ENCODE measurements around the gene MASP1.
"Not testable (repeated sequence)": the region's sequence is repeated elsewhere in the genome, so short reads cannot be mapped to it uniquely, and the experiment has no call there.

The MASP1 gene

DNA sequence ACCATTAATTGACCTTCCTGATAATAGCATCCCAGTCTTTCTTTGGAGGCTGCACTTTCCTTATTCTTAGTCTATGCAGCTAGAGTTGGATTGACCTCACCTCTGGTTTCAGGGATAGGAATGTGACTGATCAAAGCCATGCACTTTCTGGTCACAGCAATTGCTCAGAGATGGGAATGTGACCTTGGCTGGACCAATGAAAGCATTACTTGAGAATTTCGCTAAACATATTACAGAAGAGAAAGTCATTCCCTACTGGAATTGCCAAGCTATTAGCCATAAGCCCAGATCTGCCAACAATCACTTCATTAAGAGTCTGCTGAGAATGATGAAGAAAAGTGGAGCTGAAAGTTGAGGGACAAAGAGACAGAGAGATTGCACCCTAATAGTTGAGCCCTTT lies 61.5 kb downstream of the MASP1 start:
- in situ Hi-C loops (cut with MboI; ENCODE audit: low sequenced_read_pairs) = no loop called here

DNA sequence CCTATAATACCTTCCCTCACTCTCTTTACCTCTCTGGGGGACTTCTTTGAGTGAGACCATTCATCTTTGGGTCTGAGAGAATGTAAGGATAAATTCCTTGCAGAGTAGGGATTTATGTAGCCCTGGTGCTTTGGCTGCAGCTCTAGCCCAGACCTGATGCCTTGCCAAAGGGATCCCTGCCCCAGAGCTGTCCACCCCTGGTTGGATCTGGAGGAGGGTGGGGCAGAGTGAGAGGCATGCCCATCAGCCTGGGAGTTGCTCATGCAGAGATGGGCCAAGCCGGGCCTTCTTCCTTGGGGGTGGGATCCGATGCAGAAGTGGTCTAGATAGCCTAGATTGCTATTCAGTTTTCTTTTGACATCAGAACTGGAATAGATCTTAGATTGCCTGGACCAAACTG lies 62.8 kb downstream of the MASP1 start:
- in situ Hi-C loops (cut with MboI; ENCODE audit: low sequenced_read_pairs) = no loop called here

DNA sequence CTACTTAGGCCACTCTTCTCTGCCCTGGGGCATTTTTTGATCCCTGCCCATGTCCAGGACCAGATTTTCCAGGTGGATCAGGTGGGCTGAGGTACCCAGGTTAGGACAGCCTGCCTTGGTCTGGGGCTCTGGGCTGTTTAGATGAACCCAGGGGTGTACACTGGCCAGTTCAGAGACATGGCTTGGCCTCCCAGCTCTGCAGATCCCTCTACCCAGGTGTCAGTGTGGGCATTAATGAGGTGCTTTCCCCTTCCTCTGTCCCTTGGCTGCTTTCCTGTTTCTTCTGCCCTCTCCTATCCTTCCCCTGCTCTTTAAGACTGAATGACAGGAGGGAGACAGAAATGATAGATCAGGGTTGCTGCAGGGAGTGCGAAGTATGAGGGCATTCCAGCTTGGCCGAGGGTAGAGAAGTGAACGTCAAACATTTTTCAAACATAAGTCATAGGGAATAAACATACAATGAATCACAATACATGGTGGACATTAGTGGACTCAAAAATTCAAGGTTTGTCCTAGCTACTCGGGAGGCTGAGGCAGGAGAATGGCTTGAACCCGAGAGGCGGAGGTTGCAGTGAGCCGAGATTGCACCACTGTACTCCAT lies 63.8 kb downstream of the MASP1 start:
- in situ Hi-C loops (cut with MboI; ENCODE audit: low sequenced_read_pairs) = no loop called here

DNA sequence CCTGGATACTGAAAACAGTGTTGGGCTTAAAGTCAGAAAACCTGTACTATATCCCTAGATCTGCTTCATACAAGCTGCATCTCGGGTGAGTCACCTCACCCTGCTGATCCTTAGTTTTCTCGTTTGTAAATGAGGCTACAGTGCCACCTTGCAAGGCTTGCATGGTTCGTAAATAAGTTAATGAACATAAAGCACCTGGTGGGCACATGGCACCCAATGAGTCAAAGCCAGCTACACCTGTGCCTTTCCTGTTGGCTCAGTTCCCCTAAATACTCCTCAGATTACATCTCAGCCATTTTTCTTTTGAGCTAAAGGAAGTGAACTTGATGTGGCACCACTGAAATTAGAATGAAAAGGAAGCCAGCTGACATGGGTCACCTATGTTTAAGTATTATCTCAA lies 67.7 kb downstream of the MASP1 start:
- in situ Hi-C loops (cut with MboI; ENCODE audit: low sequenced_read_pairs) = no loop called here

DNA sequence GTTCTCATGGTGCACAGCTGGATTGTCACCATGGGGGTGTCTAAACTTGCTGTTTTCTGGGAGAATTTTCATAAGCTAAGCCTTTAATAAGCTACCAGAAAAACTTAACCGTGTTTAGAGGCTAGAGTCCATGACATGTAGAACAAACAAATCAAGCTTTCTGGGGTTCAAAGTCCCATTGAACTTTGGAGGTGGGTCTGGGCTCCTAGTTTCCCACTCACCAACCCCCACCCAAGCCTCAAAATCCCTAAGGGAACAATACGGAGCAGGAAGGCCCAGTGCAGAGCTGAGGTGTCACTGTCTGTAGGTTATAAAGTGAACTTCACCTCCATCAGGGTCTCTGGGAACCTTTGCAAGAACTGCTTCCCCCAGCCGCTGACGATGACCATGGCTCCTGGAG lies 68.7 kb downstream of the MASP1 start:
- in situ Hi-C loops (cut with MboI; ENCODE audit: low sequenced_read_pairs) = no loop called here

DNA sequence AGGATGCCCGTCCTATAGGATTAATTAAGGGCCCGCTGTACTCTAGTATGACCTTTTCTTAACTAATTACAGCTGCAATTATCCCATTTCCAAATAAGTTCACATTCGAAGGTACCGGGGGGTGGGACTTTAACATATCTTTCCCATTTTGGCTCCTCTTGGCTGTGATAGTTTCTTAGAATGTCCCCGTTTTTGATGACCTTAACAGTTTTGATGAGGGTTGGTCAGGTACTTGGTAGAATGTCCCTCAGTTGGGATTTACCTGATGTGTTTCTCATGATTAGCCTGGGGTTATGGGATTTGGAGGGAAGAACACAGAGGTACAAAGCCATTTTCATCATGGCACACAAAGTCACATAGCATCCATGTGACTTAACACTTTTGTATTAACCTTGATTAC lies 76.1 kb downstream of the MASP1 start:
- in situ Hi-C loops (cut with MboI; ENCODE audit: low sequenced_read_pairs) = no loop called here

DNA sequence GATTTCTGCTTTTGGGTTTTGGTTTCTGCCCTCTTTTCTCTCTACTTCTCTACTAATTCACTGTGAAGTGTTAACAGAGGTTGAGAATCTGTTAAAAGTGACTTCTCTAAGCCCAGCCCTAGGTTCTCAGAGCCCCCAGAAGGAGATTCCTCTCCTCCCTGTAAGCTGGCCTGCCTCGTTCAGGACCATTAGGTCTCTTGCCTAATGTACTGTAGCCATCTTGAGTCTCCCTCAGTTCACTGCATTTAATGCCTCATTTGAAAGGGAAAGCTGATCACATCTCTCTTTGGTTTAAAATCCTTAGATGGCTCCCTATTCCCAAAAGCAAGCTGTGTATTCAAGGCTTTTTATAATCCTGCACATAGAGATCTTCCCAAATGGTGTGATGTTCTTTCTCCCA lies 77.9 kb downstream of the MASP1 start:
- in situ Hi-C loops (cut with MboI; ENCODE audit: low sequenced_read_pairs) = no loop called here

DNA sequence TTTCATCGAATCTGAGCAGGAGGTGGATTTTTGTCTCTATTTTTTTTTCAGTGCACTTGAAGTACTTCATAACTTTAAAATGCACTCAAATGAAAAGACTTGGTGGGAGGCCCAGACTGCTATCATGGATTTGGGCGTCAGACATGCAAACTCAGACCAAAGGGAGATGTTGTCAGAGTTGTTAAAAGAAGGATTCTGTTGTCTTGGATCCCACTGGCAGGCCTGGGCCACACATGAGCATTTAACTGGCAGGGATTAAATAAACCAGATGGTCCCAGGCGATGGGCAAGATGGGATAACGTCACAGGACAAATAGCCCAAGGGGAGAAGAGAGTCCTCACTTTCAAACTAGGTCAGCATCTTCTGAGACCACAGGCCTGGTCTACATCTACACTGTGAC lies 78.8 kb downstream of the MASP1 start:
- in situ Hi-C loops (cut with MboI; ENCODE audit: low sequenced_read_pairs) = no loop called here

DNA sequence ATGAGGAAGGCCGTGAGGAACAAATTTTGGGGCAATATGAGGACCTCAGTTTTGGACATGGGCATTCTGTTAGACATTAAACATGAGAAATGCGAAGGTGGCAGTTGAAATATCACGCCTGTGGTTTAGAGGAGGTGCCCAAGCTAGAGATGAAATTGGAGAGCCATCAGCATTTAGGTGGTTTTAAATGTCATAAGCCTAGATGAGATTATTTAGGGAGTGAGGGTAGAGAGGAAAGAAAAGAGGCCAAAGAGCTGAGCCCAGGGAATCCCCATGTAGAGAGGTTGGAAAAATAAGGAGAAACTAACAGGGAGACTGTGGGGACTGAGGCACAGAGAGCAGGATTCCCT lies 79.4 kb downstream of the MASP1 start:
- in situ Hi-C loops (cut with MboI; ENCODE audit: low sequenced_read_pairs) = no loop called here

DNA sequence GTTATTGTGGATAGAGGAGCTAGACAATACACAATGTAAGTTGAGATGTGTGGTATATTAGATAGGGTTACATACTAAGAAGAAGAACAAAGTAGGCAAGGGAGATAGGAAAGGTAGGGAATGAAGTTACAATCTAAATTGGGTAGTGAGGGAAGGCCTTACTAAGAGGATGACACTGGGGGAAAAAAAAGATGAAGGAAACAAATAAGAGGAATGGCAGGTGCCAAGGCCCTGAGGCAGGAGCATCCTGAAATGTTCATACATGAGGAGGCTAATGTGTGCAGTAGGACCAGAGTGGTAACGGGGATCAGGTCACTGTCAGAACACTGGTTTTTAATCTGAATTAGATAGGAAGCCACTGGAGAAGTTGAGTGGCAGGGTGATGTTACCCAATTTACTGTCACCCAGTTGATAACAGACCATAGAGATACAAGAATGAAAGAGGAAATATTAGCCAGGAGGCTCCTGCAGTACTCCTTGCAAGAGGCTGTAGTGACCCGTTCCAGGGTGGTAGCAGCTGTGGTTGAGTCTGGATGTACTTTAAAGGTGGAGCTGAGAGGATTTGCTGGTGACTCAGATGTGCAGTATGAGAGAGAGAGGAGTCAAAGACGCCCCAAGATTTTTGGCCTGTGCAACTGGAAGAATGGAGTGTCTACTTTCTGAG lies 79.9 kb downstream of the MASP1 start:
- in situ Hi-C loops (cut with MboI; ENCODE audit: low sequenced_read_pairs) = no loop called here

DNA sequence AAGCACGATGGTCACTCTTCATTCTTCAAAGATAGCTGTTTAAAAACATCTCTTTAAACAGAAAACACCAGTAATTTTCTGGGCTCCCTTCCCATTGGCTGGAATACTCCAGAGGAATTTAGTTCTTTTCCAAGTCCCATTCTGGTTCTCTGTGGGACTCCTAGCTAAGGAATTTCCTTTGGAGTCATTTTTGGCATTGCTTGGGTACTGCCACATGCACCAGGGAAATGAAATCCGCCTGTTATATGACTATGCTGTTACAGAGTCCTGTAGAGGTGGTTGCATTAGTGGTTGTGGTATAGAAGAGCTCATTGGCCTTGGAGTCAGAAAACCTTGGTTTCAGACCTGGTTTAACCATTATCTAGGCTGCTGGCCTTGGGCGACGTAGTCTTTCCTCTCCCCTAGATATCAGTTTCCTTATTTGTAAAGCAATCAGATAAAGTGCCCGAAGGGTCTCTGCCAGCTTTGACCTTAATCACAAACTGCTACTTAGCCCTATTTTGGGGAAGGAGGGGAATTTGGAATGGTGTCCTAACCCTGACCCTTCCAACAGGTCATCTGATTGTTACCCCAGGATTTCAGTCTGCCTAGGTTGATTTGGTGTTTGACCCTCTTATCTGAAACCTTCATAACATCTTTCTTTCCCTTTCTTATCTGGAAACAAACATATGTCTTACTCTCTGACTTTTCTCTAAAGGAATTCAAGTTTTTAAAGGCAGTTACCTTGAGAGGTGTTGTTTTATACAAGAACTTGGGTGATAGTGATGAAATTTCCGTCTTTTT lies 80.8 kb downstream of the MASP1 start:
- in situ Hi-C loops (cut with MboI; ENCODE audit: low sequenced_read_pairs) = no loop called here

DNA sequence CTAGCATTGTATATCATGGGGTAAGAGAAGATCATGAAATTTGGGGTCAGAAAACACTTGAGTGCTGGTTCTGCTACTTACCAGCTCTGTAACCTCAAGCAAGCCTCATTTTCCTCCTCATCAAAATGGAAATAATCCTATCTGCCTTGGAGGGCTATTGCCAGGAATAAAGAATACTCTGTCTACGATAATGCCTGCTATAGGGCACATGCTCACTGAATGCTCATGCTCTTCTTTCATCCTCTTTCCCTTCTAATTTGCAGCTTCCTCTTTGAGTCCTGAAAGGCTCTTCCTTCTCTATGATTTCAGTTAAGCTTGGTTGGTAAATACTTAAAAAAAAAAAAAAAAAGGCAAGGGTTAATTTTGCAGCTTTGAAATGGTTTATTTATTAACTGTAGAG lies 81.4 kb downstream of the MASP1 start:
- in situ Hi-C loops (cut with MboI; ENCODE audit: low sequenced_read_pairs) = no loop called here

DNA sequence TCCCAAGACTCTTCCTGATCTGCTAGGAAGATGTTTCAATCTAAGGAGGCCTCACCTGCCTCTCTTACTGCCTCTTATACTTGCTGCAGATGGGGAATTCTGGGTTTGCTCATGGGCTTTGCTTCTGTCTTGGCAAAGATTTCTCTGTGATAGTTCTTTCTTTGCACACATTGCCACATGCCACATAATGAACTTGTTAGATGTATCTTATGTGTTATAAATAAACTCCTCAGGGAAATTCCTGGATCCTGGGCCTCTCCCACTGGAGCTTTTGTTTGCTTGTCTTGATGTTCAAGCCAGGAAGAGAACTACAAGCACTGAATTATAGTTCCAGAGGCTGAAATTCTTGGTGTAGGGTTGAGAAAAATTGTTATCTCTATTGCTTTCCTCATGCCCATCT lies 82.0 kb downstream of the MASP1 start:
- in situ Hi-C loops (cut with MboI; ENCODE audit: low sequenced_read_pairs) = no loop called here

DNA sequence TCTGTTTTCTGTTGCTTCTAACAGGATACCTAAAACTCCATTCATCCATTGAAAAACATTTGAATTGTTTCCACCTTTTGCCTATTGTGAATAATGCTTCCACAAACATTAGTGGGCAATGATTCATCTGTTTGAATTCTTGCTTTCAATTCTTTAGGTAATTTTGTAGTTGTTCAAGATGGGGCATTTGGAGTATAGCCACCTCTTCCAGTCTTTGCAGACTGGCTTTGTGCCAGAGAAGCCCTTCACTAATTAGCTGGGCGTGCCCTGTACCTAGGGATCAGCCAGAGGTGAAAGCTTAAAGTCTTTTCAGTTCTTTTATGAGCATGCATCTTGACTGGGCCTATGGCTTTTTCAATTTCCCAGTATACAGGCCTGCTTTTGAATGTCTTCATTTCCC lies 83.4 kb downstream of the MASP1 start:
- in situ Hi-C loops (cut with MboI; ENCODE audit: low sequenced_read_pairs) = no loop called here

DNA sequence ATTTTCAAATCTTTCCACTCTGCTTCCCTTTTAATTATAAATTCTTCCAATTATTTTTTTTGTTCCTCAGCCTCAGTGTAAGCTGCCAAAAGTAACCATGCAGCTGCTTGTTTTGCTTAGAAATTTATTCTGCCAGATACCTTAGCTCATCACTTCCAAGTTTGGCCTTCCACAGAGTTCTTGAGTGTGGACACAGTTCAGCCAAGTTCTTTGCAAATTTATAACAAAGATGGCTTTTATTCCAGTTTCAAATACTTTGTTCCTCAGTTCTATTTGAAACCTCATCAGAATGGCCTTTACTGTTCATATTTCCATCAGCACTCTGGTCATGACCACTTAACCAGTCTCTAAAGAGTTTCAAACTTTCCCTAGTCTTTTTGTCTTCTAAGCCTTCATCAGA lies 83.9 kb downstream of the MASP1 start:
- in situ Hi-C loops (cut with MboI; ENCODE audit: low sequenced_read_pairs) = no loop called here

DNA sequence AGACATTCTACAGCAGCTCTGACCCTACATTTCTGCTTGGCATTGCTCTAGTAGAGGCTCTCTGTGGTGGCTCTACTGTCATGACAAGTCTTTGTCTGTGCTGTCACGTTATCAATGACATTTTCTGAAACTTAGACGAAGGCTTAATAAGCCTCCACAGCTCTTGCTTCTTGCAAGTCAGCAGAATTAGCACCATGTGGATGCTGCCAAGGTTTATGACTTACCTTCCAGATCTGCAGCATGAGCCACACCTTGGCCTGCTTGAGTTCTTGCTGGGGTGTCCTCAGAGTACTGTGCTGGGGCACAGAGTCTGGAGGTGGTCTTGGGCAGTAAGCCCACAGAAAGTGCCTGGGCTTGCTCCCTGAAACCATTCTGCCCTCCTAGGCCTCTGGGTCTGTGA lies 84.5 kb downstream of the MASP1 start:
- in situ Hi-C loops (cut with MboI; ENCODE audit: low sequenced_read_pairs) = no loop called here

DNA sequence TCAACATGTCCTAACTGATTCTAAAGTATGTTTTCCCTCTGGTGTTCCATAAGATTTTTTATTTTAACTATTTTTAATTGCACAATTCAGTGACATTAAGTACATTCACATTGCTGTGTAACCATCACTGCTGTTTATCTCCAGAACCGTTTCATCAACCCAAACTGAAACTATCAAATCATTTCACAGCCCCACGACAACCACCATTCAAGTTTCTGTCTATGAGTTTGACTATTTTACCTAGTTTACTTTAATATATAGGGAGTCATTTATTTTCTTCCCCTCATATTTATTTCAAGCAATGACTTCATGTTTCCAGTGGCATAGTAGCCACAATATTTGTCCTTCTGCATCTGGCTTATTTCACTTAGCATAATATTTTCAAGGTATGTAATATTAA lies 85.9 kb downstream of the MASP1 start:
- in situ Hi-C loops (cut with MboI; ENCODE audit: low sequenced_read_pairs) = no loop called here

DNA sequence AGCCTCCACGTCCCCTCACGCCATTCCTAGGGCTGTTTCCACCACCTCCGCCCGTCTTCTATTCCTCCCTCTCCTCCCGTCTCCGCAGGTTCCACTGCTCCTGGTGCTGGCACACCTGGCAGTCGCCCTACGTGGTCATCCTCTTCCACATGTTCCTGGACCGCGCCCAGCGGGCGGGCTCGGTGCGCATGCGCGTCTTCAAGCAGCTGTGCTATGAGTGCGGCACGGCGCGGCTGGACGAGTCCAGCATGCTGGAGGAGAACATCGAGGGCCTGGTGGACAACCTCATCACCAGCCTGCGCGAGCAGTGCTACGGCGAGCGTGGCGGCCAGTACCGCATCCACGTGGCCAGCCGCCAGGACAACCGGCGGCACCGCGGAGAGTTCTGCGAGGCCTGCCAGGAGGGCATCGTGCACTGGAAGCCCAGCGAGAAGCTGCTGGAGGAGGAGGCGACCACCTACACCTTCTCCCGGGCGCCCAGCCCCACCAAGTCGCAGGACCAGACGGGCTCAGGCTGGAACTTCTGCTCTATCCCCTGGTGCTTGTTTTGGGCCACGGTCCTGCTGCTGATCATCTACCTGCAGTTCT lies 92.0 kb downstream of the MASP1 start:
- in situ Hi-C loops (cut with MboI; ENCODE audit: low sequenced_read_pairs) = not testable (repeated sequence)

DNA sequence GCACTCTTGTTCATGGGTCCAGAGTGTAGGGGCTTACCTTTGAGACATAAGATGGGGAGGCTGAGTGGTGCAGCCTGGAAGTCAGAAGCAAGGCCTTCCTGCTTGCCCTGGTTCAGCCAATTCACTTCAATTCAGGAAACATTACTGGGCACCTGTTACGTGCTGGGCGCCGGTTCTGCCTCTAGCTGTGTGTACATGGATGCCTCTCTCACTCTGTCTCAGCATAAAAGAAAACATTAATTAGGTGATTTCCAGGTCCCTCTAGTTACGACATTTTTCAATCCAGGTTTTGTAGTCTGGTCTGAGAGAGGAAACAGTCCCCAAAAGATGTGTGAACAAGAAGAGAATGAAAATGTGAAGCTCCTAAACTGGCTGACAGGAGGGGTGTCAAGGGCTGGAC lies 93.0 kb downstream of the MASP1 start:
- in situ Hi-C loops (cut with MboI; ENCODE audit: low sequenced_read_pairs) = no loop called here

DNA sequence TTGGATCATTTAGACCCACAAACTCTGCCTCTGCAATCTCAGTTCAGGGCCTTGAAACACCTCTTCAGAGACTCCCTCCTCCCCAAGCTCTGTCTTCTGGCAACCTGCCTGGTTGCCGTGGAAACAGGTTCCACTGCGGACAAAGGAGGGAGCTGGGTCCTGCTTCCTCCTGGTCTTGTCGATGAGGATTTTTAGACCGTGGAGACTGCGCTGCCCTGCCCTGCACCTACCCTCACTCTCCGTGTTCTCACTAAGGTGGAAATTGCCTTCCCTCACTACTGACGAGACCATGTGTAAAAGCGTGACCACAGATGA lies 94.2 kb downstream of the MASP1 start, which contains the start of gene RTP1:
Gene RTP1, plus strand, starts transcription at position 152 of the 315 bp plus-strand sequence. Its CDS starts 30 bp downstream, at position 182.
- in situ Hi-C loops (cut with MboI; ENCODE audit: low sequenced_read_pairs) = no loop called here

DNA sequence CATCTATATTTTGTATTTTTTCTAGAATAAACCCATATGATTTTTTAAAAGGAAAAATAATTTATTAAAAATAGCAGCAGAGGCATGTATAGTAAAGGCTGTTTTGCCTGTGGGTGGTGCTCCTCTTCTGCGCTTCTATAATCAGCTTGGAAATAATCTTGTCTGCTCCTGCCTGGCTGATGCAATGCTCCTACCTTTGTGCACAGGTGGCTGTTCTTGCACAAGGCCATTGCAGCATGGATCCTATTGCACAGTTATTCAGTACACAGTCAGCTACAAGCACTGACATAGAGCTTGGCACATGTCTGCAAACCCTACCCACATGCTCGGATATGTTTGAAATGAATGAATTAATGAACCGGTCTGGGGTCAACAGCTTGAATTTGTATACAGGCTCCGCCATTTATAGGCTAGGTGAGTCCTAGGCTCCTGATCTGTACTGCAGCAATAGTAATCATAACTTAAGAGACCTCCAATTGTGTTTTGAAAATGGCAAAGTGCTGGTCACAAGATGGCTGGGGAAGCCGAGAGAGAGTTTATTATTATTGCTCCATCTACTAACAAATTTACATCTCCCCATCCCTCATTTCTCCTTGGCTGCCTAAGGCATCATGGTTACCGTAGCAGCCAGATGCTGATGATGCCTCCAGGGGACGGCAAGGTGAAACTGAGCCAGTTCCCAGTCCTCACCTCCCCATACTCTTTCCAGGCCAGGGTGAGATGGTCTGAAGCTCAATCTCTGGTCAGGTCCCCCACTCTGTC lies 94.8 kb downstream of the MASP1 start:
- in situ Hi-C loops (cut with MboI; ENCODE audit: low sequenced_read_pairs) = no loop called here
